ENCODE data around the gene SPINDOC.

SPINDOC gene

GRCh38 chr11:63821411-63821810 is 8.2 kb downstream of the SPINDOC start:
- ATAC-seq, result no peak
- TF ChIP-seq CSDC2 (CRISPR knock-in tag; IDR thresholded peaks at IDR 0.05) (no peak), CREB5 (CRISPR knock-in tag; IDR thresholded peaks at IDR 0.05; ENCODE audit: low read depth) (no peak), SNAI2 (CRISPR knock-in tag; IDR thresholded peaks at IDR 0.05) (no peak), PPARA (CRISPR knock-in tag; IDR thresholded peaks at IDR 0.05; ENCODE audit: borderline replicate concordance) (no peak), ZNF8 (CRISPR knock-in tag; IDR thresholded peaks at IDR 0.05) (no peak), PATZ1 (CRISPR knock-in tag; IDR thresholded peaks at IDR 0.05; ENCODE audit: borderline replicate concordance) (no peak), OSR1 (CRISPR knock-in tag; IDR thresholded peaks at IDR 0.05) (no peak), ZNF565 (CRISPR knock-in tag; conservative IDR thresholded peaks at IDR 0.05; ENCODE audit: low read depth) (no peak), ZC3H10 (CRISPR knock-in tag; IDR thresholded peaks at IDR 0.05) (no peak), CSRNP3 (CRISPR knock-in tag; IDR thresholded peaks at IDR 0.05) (no peak), POU6F1 (CRISPR knock-in tag; IDR thresholded peaks at IDR 0.05; ENCODE audit: borderline replicate concordance, low read depth) (no peak), RARB (CRISPR knock-in tag; IDR thresholded peaks at IDR 0.05) (no peak), ZFP3 (CRISPR knock-in tag; IDR thresholded peaks at IDR 0.05) (no peak), ISL1 (CRISPR knock-in tag; IDR thresholded peaks at IDR 0.05) (no peak), TCF4 (CRISPR knock-in tag; IDR thresholded peaks at IDR 0.05; ENCODE audit: borderline replicate concordance) (no peak)

- TF ChIP-seq TSHZ2 (CRISPR knock-in tag; IDR thresholded peaks at IDR 0.05) (no peak), POU6F1 (CRISPR knock-in tag; IDR thresholded peaks at IDR 0.05; ENCODE audit: borderline replicate concordance, low read depth) (no peak), ZFP30 (CRISPR knock-in tag; IDR thresholded peaks at IDR 0.05) (no peak)
- ATAC-seq, result no peak
These were observed 13.4 kb downstream of the SPINDOC start for GRCh38 chr11:63826471-63827190.

GRCh38 chr11:63829823-63830489 is 16.7 kb downstream of the SPINDOC start:
- ATAC-seq, result peak; percentile 82
- TF ChIP-seq GLIS3 (CRISPR knock-in tag; IDR thresholded peaks at IDR 0.05), result no peak
